ENCODE measurements around the gene C2orf15.

GRCh38 chr2:99184811-99185210, 43.3 kb downstream of the C2orf15 start:
- TF ChIP-seq RAD21 (IDR thresholded peaks at IDR 0.05; ENCODE audit: low read length): no peak
- no peak for TF ChIP-seq CTCF (conservative IDR thresholded peaks at IDR 0.05; ENCODE audit: low read depth, low read length)
- no peak for TF ChIP-seq RCOR1 (IDR thresholded peaks at IDR 0.05; ENCODE audit: insufficient replicate concordance, low read length)
- no peak for TF ChIP-seq POLR2A (IDR thresholded peaks at IDR 0.05; ENCODE audit: low read depth, low read length)
- TF ChIP-seq NFE2L2 (IDR thresholded peaks at IDR 0.05; ENCODE audit: low read depth, low read length): no peak
- no peak for TF ChIP-seq CEBPB (IDR thresholded peaks at IDR 0.05; ENCODE audit: low read depth, low read length)

All from IMR-90 (cell line).